GM23338 (cell line): ENCODE results near the gene PASK. TPM values are rescaled to one million over a fixed set of nuclear protein-coding genes. Genes with fewer than 3 reads are reported as not detected.

Source experiments
- ATAC-seq: fragments of 200-7000 bp; cut with Tn5 transposase; 3 replicates; pipeline ENCODE4 v1.9.1; 2020
- DNase-seq: peaks from one replicate; pipeline ENCODE4 v3.0.0-alpha.2; 2015; ENCODE audit warnings: low spot score
- H2AFZ ChIP-seq: fragments of 200-600 bp; sonication (generic); 2 replicates; pipeline ENCODE4 v1.8.0; 2016; ENCODE audit warnings: antibody characterized with exemption, mild to moderate bottlenecking, moderate library complexity
- H3F3A ChIP-seq: fragments of 200-600 bp; sonication (generic); replicated peaks from 2 replicates; pipeline ENCODE4 v1.8.0; 2017; ENCODE audit warnings: antibody characterized with exemption, mixed run types, low read depth
- H3K27ac ChIP-seq: fragments of 200-600 bp; sonication (generic); 2 replicates; pipeline ENCODE4 v1.6.1; 2016; ENCODE audit warnings: low read depth
- H3K27me3 ChIP-seq: fragments of 200-600 bp; sonication (generic); 2 replicates; pipeline ENCODE4 v1.8.0; 2016; ENCODE audit warnings: mild to moderate bottlenecking, mixed run types, moderate library complexity; ENCODE audit not compliant: insufficient read depth
- H3K36me3 ChIP-seq: fragments of 200-600 bp; sonication (generic); 2 replicates; pipeline ENCODE4 v1.8.0; 2016; ENCODE audit warnings: mild to moderate bottlenecking; ENCODE audit not compliant: insufficient read depth
- H3K4me1 ChIP-seq: fragments of 200-600 bp; sonication (generic); 2 replicates; pipeline ENCODE4 v1.8.0; 2016; ENCODE audit warnings: mild to moderate bottlenecking, moderate library complexity; ENCODE audit not compliant: insufficient read depth
- H3K4me2 ChIP-seq: fragments of 200-600 bp; sonication (generic); 2 replicates; pipeline ENCODE4 v1.7.1; 2017; ENCODE audit warnings: mixed run types
- H3K4me3 ChIP-seq: fragments of 200-600 bp; sonication (generic); 2 replicates; pipeline ENCODE4 v1.6.1; 2016; ENCODE audit warnings: mixed run types
- H3K79me2 ChIP-seq: fragments of 200-600 bp; sonication (generic); replicated peaks from 2 replicates; pipeline ENCODE4 v1.8.0; 2017; ENCODE audit warnings: mild to moderate bottlenecking; ENCODE audit not compliant: insufficient read depth
- H3K9me2 ChIP-seq: fragments of 200-600 bp; sonication (generic); 2 replicates; pipeline ENCODE4 v1.8.0; 2017; ENCODE audit not compliant: insufficient read depth
- H4K20me1 ChIP-seq: fragments of 200-600 bp; sonication (generic); replicated peaks from 2 replicates; pipeline ENCODE4 v1.8.0; 2017; ENCODE audit warnings: mild to moderate bottlenecking; ENCODE audit not compliant: insufficient read depth
- H3K27ac Mint-ChIP-seq: 2 replicates; pipeline ENCODE4 v1.8.0; 2020; ENCODE audit warnings: inconsistent platforms, mild to moderate bottlenecking, moderate library complexity, mixed read lengths
- H3K27me3 Mint-ChIP-seq: 3 replicates; pipeline ENCODE4 v1.8.0; 2022; ENCODE audit warnings: low read depth, mild to moderate bottlenecking, moderate library complexity, mixed read lengths, inconsistent platforms; ENCODE audit not compliant: insufficient read depth, poor library complexity
- H3K36me3 Mint-ChIP-seq: 3 replicates; pipeline ENCODE4 v1.8.0; 2021; ENCODE audit warnings: low read depth, mild to moderate bottlenecking, inconsistent platforms, moderate library complexity, mixed read lengths
- H3K4me1 Mint-ChIP-seq: 3 replicates; pipeline ENCODE4 v1.8.0; 2020; ENCODE audit warnings: mild to moderate bottlenecking, inconsistent platforms, mixed read lengths
- H3K4me3 Mint-ChIP-seq: 3 replicates; pipeline ENCODE4 v1.8.0; 2021; ENCODE audit warnings: moderate library complexity, mild to moderate bottlenecking, inconsistent platforms, mixed read lengths
- H3K9me3 Mint-ChIP-seq: 3 replicates; pipeline ENCODE4 v1.8.0; 2020; ENCODE audit warnings: moderate library complexity, mild to moderate bottlenecking, inconsistent platforms, mixed read lengths
- CREB1 ChIP-seq: fragments of 250-450 bp; sonication (Bioruptor Pico); IDR thresholded peaks from 2 replicates; pipeline ENCODE4 v1.5.0; 2020; ENCODE audit warnings: low read depth, mild to moderate bottlenecking, moderate library complexity
- EZH2 ChIP-seq: fragments of 200-600 bp; sonication (generic); IDR thresholded peaks from one replicate; pipeline ENCODE4 v1.8.0; 2017; ENCODE audit warnings: antibody characterized with exemption, mild to moderate bottlenecking, low read depth; ENCODE audit not compliant: unreplicated experiment
- EZH2phosphoT487 ChIP-seq: fragments of 200-600 bp; sonication (generic); IDR thresholded peaks from one replicate; pipeline ENCODE4 v1.8.1; 2018; ENCODE audit warnings: antibody characterized with exemption; ENCODE audit not compliant: unreplicated experiment
- POLR2AphosphoS5 ChIP-seq: IDR thresholded peaks from 2 replicates; pipeline ENCODE4 v1.6.1; 2016; ENCODE audit warnings: antibody characterized with exemption, low read depth
- STAT1 ChIP-seq: IDR thresholded peaks from one replicate; pipeline ENCODE4 v1.6.1; 2016; ENCODE audit warnings: antibody characterized with exemption; ENCODE audit not compliant: unreplicated experiment
- ZNF331 ChIP-seq: fragments of 250-450 bp; sonication (Bioruptor Pico); IDR thresholded peaks from 2 replicates; pipeline ENCODE4 v1.5.0; 2020; ENCODE audit warnings: low read depth, mild to moderate bottlenecking, moderate library complexity
- polyA plus RNA-seq: library from polyadenylated mRNA; unstranded; fragments of >200 nt; fragmentation: Nextera tagmentation; extraction: Ambion mirVana; gene quantifications from 2 replicates; pipeline ENCODE4 v1.2.1, GENCODE V29; 2016
- total RNA-seq: library from RNA; depleted of rRNA; stranded (reverse); fragments of >200 nt; shearing (Covaris generic); gene quantifications from 2 replicates; pipeline ENCODE4 v1.2.3, GENCODE V29; 2014
- TF ChIP-seq, protein P1 (sequence below): IDR thresholded peaks from 2 replicates; pipeline ENCODE4 v1.6.1; 2016; ENCODE audit warnings: antibody characterized with exemption
- TF ChIP-seq, protein P2 (sequence below): fragments of 250-450 bp; sonication (Bioruptor Pico); IDR thresholded peaks from 2 replicates; pipeline ENCODE4 v1.5.0; 2020; ENCODE audit warnings: mild to moderate bottlenecking, moderate library complexity
- TF ChIP-seq, protein P3 (sequence below): IDR thresholded peaks from one replicate; pipeline ENCODE4 v1.6.1; 2018; ENCODE audit warnings: antibody characterized with exemption; ENCODE audit not compliant: unreplicated experiment

The PASK gene
- total and polyA plus RNA-seq, 2 experiments from 2014 or later: 12.5 to 38.4 TPM

DNA sequence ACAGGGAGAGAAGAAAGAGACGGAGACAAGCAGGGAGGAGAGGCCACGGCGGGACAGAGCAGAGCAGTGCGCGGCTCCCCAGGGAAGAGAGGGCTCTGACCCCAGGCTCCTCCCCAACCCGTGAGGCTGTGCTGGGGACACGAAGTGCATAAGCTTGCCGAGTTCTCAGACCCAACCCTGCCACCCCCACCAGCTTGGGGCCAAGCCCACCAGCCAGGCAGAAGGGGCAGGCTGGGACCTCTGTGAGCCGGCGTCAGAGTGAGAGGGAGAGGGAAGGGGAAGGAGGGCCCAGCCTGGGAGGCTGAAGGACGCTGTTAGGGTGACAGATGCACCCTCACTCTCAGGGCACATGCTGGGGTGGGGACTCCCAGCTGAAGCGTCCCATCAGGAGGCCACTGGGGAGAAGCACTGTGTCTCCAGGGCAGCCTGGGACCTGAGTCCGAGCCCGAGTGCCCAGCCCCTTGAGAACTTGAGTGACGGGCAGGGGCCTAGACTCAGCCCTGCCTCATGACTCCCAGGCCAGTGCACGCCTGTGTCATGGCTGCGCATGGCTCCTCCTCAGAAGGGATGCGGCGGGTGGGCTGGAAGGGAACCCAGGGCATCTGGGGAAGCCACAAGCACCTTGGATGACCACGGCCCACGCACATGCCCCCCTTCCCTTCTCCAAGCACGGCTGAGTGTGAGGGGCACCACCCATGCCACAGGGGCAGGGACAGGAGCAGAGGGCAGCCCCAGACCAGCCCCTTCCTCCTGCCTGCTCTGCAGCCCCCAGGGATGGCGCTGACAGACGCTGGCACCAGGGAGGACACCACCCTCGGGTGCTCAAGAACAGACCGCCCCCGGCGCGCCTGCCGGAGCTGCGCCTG is 78.2 kb downstream of the PASK start:
- Mint-ChIP-seq H3K27ac (no peak overlapping the region), H3K4me3 (no peak overlapping the region), H3K4me1 (peaks cover 4% of the 10 kb centered on the region), H3K36me3 (no peaks in the 10 kb centered on the region), H3K27me3 (peaks cover 19% of the 10 kb centered on the region), H3K9me3 (no peaks in the 10 kb centered on the region)
- Histone ChIP-seq H3K4me1 (no peaks in the 10 kb centered on the region), H3K9me2 (no peaks in the 10 kb centered on the region), H3K4me3 (no peak overlapping the region), H3K4me2 (no peak overlapping the region), H3K27me3 (no peaks in the 10 kb centered on the region), H3K79me2 (no peaks in the 10 kb centered on the region), H4K20me1 (no peaks in the 10 kb centered on the region), H3F3A (no peaks in the 10 kb centered on the region), H3K36me3 (no peaks in the 10 kb centered on the region), H3K27ac (no peak overlapping the region), H2AFZ (no peak overlapping the region)
- DNase-seq (no peak), ATAC-seq (no peak)
- no peak for TF ChIP-seq ZNF331
- TF ChIP-seq, protein P1, sequence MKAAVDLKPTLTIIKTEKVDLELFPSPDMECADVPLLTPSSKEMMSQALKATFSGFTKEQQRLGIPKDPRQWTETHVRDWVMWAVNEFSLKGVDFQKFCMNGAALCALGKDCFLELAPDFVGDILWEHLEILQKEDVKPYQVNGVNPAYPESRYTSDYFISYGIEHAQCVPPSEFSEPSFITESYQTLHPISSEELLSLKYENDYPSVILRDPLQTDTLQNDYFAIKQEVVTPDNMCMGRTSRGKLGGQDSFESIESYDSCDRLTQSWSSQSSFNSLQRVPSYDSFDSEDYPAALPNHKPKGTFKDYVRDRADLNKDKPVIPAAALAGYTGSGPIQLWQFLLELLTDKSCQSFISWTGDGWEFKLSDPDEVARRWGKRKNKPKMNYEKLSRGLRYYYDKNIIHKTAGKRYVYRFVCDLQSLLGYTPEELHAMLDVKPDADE: no peak
- TF ChIP-seq EZH2: no peak
- TF ChIP-seq STAT1: no peak

DNA sequence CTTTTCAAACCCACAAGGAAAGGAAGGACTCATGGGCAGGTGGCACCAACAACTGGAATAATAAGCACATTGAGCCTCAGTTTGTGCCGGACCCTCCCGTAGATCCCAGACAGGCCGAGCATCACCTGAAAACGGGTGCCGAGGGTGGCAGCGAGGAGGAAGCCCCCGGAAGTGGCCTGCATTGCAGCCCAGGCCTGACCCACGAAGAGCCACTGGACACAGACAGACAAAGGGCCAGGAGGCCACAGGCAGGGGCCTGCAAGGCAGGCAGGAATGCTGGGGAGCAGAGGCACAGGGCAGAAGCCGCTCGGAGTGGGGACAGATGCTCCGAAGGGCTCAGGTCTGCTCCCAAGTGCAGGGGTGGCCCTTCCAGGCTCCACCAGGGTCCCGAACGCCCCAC is 78.9 kb downstream of the PASK start:
- Mint-ChIP-seq H3K27ac (no peak overlapping the region; the same call in 1 of the 2 replicates), H3K9me3 (no peaks in the 10 kb centered on the region), H3K27me3 (peaks cover 18% of the 10 kb centered on the region), H3K4me1 (peaks cover 4% of the 10 kb centered on the region), H3K36me3 (no peaks in the 10 kb centered on the region), H3K4me3 (no peak overlapping the region)
- Histone ChIP-seq H3K4me3 (no peak overlapping the region), H3K27ac (no peak overlapping the region), H3K27me3 (no peaks in the 10 kb centered on the region), H3F3A (no peaks in the 10 kb centered on the region), H2AFZ (no peak overlapping the region), H3K4me2 (no peak overlapping the region), H4K20me1 (no peaks in the 10 kb centered on the region), H3K36me3 (no peaks in the 10 kb centered on the region), H3K9me2 (no peaks in the 10 kb centered on the region), H3K4me1 (no peaks in the 10 kb centered on the region), H3K79me2 (no peaks in the 10 kb centered on the region)
- ATAC-seq (no peak), DNase-seq (no peak)
- TF ChIP-seq, protein P2, sequence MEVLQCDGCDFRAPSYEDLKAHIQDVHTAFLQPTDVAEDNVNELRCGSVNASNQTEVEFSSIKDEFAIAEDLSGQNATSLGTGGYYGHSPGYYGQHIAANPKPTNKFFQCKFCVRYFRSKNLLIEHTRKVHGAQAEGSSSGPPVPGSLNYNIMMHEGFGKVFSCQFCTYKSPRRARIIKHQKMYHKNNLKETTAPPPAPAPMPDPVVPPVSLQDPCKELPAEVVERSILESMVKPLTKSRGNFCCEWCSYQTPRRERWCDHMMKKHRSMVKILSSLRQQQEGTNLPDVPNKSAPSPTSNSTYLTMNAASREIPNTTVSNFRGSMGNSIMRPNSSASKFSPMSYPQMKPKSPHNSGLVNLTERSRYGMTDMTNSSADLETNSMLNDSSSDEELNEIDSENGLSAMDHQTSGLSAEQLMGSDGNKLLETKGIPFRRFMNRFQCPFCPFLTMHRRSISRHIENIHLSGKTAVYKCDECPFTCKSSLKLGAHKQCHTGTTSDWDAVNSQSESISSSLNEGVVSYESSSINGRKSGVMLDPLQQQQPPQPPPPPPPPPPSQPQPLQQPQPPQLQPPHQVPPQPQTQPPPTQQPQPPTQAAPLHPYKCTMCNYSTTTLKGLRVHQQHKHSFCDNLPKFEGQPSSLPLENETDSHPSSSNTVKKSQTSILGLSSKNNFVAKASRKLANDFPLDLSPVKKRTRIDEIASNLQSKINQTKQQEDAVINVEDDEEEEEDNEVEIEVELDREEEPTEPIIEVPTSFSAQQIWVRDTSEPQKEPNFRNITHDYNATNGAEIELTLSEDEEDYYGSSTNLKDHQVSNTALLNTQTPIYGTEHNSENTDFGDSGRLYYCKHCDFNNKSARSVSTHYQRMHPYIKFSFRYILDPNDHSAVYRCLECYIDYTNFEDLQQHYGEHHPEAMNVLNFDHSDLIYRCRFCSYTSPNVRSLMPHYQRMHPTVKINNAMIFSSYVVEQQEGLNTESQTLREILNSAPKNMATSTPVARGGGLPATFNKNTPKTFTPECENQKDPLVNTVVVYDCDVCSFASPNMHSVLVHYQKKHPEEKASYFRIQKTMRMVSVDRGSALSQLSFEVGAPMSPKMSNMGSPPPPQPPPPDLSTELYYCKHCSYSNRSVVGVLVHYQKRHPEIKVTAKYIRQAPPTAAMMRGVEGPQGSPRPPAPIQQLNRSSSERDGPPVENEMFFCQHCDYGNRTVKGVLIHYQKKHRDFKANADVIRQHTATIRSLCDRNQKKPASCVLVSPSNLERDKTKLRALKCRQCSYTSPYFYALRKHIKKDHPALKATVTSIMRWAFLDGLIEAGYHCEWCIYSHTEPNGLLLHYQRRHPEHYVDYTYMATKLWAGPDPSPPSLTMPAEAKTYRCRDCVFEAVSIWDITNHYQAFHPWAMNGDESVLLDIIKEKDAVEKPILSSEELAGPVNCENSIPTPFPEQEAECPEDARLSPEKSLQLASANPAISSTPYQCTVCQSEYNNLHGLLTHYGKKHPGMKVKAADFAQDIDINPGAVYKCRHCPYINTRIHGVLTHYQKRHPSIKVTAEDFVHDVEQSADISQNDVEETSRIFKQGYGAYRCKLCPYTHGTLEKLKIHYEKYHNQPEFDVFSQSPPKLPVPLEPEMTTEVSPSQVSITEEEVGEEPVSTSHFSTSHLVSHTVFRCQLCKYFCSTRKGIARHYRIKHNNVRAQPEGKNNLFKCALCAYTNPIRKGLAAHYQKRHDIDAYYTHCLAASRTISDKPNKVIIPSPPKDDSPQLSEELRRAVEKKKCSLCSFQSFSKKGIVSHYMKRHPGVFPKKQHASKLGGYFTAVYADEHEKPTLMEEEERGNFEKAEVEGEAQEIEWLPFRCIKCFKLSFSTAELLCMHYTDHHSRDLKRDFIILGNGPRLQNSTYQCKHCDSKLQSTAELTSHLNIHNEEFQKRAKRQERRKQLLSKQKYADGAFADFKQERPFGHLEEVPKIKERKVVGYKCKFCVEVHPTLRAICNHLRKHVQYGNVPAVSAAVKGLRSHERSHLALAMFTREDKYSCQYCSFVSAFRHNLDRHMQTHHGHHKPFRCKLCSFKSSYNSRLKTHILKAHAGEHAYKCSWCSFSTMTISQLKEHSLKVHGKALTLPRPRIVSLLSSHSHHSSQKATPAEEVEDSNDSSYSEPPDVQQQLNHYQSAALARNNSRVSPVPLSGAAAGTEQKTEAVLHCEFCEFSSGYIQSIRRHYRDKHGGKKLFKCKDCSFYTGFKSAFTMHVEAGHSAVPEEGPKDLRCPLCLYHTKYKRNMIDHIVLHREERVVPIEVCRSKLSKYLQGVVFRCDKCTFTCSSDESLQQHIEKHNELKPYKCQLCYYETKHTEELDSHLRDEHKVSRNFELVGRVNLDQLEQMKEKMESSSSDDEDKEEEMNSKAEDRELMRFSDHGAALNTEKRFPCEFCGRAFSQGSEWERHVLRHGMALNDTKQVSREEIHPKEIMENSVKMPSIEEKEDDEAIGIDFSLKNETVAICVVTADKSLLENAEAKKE (CRISPR knock-in tag): no peak
- TF ChIP-seq, protein P1: no peak
- no peak for TF ChIP-seq EZH2phosphoT487
- TF ChIP-seq STAT1: no peak
- TF ChIP-seq CREB1 (CRISPR knock-in tag): no peak
- TF ChIP-seq, protein P3, sequence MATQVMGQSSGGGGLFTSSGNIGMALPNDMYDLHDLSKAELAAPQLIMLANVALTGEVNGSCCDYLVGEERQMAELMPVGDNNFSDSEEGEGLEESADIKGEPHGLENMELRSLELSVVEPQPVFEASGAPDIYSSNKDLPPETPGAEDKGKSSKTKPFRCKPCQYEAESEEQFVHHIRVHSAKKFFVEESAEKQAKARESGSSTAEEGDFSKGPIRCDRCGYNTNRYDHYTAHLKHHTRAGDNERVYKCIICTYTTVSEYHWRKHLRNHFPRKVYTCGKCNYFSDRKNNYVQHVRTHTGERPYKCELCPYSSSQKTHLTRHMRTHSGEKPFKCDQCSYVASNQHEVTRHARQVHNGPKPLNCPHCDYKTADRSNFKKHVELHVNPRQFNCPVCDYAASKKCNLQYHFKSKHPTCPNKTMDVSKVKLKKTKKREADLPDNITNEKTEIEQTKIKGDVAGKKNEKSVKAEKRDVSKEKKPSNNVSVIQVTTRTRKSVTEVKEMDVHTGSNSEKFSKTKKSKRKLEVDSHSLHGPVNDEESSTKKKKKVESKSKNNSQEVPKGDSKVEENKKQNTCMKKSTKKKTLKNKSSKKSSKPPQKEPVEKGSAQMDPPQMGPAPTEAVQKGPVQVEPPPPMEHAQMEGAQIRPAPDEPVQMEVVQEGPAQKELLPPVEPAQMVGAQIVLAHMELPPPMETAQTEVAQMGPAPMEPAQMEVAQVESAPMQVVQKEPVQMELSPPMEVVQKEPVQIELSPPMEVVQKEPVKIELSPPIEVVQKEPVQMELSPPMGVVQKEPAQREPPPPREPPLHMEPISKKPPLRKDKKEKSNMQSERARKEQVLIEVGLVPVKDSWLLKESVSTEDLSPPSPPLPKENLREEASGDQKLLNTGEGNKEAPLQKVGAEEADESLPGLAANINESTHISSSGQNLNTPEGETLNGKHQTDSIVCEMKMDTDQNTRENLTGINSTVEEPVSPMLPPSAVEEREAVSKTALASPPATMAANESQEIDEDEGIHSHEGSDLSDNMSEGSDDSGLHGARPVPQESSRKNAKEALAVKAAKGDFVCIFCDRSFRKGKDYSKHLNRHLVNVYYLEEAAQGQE: no peak
- TF ChIP-seq POLR2AphosphoS5: no peak
